Ramos (cell line): ENCODE results near the gene CD151.

ENCODE experiments used
- in situ Hi-C: fragments of 300-500 bp; cut with MboI; formaldehyde crosslinking; loops from one replicate; pipeline ENCODE4 v1.14.3; 2022; ENCODE audit warnings: low sequenced_read_pairs; ENCODE audit not compliant: unreplicated experiment

The CD151 gene

DNA sequence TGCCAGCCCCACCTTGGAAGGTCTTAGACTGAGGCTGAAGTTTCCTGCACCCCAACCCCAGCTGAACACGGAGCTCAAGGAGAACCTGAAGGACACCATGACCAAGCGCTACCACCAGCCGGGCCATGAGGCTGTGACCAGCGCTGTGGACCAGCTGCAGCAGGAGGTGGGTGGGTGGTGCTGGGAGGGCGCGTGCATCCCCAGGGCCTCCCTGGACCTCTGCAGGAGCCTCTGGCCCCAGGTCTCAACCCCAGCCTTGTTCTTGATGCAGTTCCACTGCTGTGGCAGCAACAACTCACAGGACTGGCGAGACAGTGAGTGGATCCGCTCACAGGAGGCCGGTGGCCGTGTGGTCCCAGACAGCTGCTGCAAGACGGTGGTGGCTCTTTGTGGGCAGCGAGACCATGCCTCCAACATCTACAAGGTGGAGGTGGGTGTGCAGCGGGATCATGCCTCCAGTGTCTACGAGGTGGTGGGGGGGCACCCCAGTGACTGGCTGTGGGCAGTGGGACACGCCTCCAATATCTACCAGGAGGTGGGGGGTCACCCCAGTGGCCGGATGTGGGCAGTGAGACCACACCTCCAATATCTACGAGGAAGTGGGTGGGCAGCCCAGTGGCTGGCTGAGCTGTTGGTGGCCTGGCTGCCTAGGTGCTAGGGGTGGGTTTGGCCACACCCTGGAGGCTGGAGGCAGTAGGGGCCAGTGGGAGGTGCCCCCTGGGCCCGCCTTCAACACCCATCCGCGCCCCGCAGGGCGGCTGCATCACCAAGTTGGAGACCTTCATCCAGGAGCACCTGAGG lies 4.6 kb downstream of the CD151 start:
- in situ Hi-C loops = no loop called here

DNA sequence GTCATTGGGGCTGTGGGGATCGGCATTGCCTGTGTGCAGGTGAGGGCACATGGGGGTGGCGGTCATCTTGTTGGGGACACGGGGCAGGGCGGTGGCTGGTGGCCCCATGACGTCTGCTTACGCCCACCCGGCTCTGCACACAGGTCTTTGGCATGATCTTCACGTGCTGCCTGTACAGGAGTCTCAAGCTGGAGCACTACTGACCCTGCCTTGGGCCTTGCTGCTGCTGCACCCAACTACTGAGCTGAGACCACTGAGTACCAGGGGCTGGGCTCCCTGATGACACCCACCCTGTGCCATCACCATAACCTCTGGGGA lies 5.2 kb downstream of the CD151 start:
- in situ Hi-C loops = no loop called here

DNA sequence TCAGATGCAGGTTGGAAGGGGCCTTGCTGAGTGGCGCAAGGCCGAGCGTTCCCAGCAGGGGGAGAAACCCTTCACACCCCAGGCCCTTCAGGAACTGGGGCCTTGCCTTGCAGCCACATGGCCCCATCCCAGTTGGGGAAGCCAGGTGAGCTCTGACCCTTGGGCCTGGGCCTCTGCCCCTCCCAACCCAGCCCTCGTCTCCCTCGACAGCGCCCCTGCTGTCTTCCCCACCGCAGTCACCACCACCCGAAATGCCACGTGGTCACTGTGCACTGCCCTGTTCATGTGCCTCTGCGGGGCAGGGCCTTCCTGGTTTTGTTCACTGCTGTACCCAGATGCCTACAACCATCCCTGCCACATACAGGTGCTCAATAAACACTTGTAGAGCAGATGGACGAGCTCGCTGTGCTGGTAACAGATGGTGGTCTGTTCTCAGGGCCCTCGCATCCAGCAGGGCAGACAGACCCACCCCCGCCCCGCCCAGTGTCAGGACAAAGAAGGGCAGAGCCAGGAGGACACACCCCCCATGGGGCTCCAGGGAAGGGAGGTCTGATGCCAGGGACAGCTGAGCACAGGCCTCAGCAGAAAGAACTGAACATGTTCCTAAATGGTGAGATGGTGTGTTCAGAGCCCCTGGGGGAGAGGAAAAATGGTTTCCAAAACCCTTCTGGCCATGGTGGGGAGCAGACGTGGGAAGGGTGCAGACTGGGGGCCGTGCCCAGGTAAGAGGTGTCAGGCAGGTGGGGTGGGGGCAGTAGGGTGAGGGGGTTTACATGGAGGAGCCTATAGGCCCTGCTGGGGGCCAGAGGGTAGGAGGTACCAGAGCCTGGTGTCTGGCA lies 5.9 kb downstream of the CD151 start:
- in situ Hi-C loops = no loop called here

GRCh38 chr11:839280-839623 lies 6.5 kb downstream of the CD151 start:
- in situ Hi-C loops = no loop called here

- in situ Hi-C loops = no loop called here
These were observed 7.3 kb downstream of the CD151 start for GRCh38 chr11:839875-840617.

DNA sequence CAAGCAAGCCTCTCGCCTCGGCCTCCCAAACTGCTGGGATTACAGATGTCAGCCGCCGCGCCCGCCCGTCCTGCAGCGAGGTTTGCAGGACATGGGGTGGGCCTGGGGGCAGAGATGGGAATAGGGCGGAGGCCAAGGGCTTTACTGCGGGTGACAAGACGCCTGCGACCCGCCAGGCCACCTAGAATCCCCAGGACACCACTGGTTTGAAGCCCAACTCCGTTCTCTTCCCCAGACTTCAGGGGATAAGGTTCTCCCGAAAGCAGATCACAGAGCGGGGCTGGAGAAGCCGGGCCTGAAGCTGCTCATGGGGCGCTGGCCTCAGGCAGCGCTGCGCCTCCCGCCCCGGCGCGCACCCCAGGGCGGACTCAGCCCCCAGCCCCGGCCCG lies 9.2 kb downstream of the CD151 start:
- in situ Hi-C loops = no loop called here

DNA sequence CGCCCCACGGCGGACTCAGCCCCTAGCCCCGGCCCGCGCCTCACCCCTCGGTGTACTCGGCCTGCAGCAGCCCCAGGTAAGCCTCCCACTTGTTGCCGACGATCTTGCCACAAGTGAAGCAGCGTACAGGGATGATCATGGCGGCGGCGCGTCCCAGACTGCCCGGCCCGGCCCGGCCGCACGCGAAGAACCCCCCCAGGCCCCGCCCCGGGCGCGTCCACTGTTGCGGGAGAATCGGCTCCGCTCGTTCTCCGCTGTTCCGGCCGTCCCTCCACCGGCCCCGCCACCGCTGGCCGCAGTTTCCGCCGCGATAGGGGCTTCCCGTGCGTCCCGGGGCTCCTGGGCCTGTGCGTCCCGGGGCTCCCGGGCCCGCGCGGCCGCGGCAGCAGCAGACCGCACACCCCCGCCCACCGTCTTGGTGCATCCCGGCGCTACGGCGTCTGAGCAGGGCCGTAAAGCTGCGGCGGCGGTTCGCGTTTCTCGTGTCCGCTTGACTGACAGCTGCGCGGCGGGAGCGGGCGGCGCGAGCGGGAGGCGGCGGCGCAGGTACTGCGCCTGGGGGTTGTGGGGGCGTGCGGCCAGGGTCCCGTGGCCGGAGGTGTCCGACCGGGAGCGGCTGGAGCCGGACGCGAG lies 9.7 kb downstream of the CD151 start, which contains the start of the genes POLR2L and TSPAN4:
Gene POLR2L, minus strand, starts transcription at position 160 of the 633 bp plus-strand sequence. Its CDS starts 21 bp downstream, at position 139.
Gene TSPAN4, plus strand, starts transcription at position 483 of the 633 bp plus-strand sequence. CDS start 7,453 bp downstream, outside the sequence.
- in situ Hi-C loops = no loop called here

DNA sequence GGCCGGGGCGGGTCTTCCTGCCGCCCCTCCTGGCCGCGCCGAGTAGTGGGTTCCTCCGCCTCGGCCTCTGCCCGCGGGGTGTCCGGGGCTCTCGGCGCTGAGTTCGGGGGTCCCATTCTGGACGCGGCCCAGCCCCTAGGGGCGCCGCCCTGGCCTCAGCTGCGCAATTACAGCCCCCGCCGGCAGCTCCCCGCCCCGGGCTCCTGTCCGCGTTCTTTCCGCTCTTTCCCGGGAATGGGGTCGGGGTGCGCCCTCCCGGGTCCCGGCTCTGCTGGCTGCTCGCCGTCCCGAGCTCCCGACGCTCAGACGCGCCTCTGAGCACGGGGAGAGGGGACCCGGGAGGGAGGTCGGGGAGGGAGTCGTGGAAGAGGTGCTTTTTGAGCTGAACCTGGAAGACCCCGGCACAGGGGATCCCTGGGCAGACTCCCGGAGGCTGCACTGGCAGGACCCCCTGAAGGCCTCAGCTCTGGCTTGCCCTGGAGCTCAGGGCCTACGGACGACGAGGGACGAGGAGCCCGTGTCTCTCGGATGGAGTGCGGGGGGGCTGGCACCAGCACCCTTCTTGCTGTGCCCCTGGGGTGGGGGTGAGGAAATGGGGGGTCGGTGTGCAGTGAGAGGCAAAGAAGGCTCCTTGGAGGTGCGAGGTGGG lies 10.5 kb downstream of the CD151 start:
- in situ Hi-C loops = no loop called here

DNA sequence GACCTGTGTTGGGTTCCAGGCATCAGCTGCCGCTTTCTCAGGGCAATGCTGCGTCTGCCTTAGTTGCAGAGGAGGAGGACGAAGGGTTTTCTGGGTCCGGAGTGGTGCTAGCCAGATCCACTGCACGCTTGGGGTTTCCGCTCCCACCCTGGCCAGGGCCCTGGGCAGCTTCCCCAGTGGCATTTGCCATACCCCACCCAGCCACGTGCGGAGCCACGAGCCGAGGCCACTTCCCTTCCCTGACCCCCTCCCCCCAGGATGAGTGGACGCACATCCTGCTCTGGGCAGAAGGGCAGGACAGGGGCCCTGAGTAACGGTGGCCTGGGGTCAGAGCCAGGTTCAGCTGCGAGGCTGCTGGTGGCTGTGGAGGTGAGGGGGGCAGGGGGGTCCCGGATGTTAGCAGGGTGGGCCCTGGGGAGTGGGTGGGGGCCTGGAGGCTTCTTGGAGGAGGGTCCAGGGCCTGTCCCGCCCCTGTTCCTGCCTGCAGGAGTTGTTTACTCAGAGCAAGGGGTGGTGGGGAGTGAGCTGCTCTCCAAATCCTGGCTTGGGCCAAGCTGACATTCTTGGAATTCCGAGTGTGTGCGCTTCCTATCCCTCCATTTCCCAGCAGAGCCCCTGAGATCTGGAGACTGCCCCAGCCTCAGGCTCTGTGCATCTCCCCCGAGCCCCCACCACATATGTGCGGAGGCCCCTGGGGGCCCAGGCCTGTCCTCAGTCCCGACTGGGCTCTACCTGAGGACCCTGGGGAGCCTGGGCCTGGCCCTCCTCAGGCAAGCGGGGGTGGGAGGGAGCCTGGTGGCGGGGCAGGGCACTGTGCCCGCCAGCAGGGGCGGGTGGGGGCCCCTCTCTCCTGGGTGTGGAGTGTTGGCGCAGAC lies 11.3 kb downstream of the CD151 start:
- in situ Hi-C loops = no loop called here

- in situ Hi-C loops = no loop called here
These were observed 12.2 kb downstream of the CD151 start for GRCh38 chr11:844693-845644.

DNA sequence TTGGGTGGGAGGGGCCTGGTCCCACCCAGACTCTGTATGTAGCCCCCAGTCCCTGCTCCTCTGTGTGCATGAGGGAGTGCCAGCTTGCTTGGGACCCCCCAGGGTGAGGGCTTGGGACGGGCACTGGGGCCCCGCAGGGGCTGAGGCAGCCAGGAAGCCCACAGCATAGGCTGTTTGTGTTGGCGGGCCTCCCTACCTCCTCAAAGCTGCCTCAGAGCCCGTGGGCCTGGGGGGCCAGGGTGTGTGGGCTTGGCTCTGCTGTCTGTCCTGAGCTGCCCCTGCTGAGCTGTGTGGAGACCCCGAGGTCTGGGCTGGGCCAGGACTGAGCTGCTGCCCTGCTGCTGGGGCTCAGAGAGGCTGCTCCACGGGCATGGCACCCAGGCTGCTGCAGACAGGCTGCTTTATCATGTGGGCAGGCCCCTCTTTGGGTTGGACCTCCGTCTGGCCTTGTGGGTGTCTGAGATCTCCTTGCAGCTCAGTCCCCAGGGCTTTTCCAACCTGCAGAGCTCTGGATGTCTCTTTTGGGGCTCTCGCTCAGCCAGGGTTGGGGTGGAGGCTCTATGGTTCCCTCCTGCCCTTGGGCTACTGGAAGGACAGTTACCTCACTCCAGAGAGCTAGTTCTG lies 13.2 kb downstream of the CD151 start:
- in situ Hi-C loops = no loop called here

DNA sequence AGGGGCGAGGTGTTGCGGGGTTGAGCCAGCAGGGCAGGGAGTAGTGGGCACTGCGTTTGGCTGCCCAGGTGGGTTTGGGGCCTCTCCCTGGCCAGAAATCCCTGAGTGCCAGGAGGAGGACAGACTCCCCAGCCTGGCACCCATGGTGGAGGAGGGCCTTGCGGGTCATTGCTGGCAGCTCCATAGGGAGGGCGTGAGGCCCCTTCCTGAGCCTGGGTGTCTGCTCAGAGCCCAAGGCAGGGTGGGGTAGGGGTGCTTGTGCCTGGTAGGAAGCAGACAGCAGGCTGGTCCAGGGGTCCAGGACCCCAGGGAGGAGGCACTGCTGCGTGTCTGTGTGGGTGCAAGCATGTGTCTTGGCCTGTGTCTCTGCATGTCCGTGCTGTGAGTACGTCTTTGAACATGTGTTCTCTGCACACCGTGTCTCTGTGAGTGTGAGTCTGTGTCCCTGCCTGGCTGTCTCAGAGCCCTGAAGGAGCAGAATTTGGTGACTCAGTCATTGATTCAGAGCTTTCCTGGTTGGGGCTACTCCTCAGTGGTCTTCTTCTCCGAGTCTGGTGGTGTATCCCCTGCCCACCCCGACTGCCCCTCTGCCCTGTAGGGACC lies 13.8 kb downstream of the CD151 start:
- in situ Hi-C loops = no loop called here

DNA sequence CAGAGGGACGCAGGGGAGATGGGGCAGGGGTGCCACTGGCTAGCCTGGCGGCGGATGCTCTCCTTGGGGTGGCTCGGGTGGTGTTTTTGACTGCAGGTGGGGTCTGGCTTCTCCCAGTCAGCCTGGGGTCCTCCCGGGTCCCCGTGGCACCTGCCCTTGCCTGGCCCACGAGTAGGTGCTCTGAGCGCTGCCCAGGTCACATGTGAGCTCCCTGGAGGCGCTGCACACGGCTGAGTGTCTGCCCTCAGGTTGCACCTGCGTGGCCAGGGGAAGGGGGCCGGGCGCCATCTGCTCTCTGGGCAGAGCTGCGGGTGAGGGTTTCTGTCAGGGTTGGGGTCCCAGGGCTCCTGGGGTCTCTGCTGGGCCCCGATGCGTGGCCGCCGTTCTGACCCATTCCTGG lies 15.1 kb downstream of the CD151 start:
- in situ Hi-C loops = no loop called here

DNA sequence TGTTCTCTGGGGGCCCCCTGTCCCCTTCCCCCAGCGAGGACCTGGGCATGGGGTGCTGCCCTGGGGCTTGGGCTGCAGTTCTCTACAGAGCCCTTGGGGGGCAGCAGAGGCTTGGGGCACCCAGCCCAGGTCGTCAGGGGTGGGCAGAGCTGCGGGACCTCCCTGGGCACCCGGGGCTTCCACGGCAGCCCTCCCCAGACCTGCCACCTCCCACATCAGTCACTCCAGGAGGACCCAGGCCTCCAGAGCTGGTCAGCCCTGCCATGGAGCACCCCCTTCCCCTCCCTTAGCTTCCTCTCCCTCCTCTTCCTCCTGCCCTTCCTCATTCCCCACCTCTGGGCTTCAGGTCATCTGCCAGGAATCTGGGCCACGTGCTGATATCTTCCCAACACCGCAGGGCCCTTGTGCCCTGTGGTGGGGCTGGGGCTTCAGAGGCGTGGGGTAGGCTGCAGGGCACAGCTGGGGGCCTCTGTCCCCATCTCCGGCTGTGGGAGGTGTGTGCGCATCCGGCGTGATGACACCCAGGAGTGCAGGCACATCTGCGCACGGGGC lies 15.7 kb downstream of the CD151 start:
- in situ Hi-C loops = no loop called here

DNA sequence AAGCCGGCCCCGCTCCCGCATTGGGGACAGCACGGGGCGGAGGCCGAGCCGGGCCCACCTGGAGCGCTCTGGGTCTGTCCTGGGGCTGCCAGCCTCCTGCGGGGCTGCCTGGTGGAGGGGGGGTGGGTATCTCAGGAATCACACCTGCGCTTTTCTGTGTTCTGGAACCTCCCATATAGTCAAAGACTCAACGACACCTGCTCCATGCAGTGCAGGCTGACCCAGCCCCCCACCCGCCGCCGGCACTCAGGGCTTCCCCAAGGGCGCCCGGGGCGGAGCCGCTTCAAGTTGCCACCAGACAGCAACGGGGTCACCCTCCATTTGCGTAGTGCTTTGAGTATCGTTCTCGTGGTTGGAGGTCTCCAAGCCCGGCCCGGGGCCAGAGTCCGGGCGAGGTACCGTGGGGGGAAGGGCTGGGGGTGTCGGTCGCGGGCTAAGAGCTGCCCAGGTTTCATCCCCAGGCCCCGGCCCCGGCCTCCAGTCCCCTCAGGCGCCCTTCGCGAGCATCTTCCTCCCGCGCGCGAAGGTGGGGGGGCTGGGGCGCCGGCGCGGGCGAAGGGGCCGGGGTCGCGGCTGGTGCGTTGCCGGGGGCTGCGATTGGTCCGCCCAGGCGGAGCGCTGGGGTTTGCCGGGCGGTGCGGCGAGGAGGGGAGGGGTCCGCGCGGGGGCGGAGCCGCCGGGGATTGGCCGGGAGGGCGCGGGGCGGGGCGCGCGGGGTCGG lies 16.5 kb downstream of the CD151 start:
- in situ Hi-C loops = no loop called here
